GM10248 (cell line): ENCODE measurements around the gene TTLL10.

Experiments
- CTCF ChIA-PET: fragments of 300-600 bp; sonication (Branson Sonifier 250); formaldehyde crosslinking; extraction: SDS; loops from one replicate; lab custom pipeline; 2021; ENCODE audit warnings: antibody characterized with exemption; lab: Yijun Ruan, JAX
- POLR2A ChIA-PET: fragments of 350-650 bp; sonication (Branson Sonifier 250); formaldehyde crosslinking; extraction: SDS; loops from one replicate; lab custom pipeline; 2020; ENCODE audit warnings: antibody characterized with exemption; lab: Yijun Ruan, JAX
- DNase-seq: peaks from one replicate; pipeline ENCODE4 v3.0.0; 2012; ENCODE audit errors: extremely low spot score
- CTCF ChIP-seq: IDR thresholded peaks from 2 replicates; pipeline ENCODE4 v1.5.1; 2012; ENCODE audit warnings: mild to moderate bottlenecking, low read depth; ENCODE audit errors: extremely low read depth, missing control alignments, control extremely low read depth

The TTLL10 gene

GRCh38 chr1:1128454-1129139 is 45.1 kb upstream of the TTLL10 start:
- no peak for TF ChIP-seq CTCF
- DNase-seq, result no peak
- ChIA-PET POLR2A (interaction anchor here (0.8 kb wide), 1 partner anchor 523 kb away, joined by 3 read pairs; no protein-coding TSS in a partner anchor), CTCF (no interaction called here)

- ChIA-PET CTCF (interaction anchor here (1.8 kb wide), 1 partner anchor 121 kb away, joined by 4 read pairs; no protein-coding TSS in a partner anchor), POLR2A (interaction anchor here (0.7 to 0.8 kb wide), 2 partner anchors 27 to 522 kb away, joined by 3 to 8 read pairs; no protein-coding TSS in a partner anchor)
- DNase-seq, result no peak
- TF ChIP-seq CTCF, result no peak
Observed at GRCh38 chr1:1129381-1129821, 44.3 kb upstream of the TTLL10 start.

GRCh38 chr1:1130206-1131120 is 43.2 kb upstream of the TTLL10 start:
- no peak for DNase-seq
- CTCF ChIA-PET, result interaction anchor here (1.6 to 1.8 kb wide), 2 partner anchors 8 to 120 kb away, joined by 4 to 7 read pairs; no protein-coding TSS in a partner anchor
- POLR2A ChIA-PET, result interaction anchor here (0.7 kb wide), 1 partner anchor 26 kb away, joined by 8 read pairs; no protein-coding TSS in a partner anchor
- TF ChIP-seq CTCF, result no peak

GRCh38 chr1:1132042-1132950 is 41.4 kb upstream of the TTLL10 start:
- DNase-seq, result no peak
- ChIA-PET POLR2A (no interaction called here), CTCF (no interaction called here)
- TF ChIP-seq CTCF, result no peak

- ChIA-PET POLR2A (no interaction called here), CTCF (interaction anchor here (1.2 kb wide), 2 partner anchors 9 to 10 kb away, joined by 3 read pairs; no protein-coding TSS in a partner anchor)
- DNase-seq, result no peak
- no peak for TF ChIP-seq CTCF
Observed at GRCh38 chr1:1132956-1133750, 40.5 kb upstream of the TTLL10 start.
